NOMO-1 treated with DMSO at 0.1 percent for 48 hours (cell line): ENCODE data around the gene PRKN.
A peak's percentile ranks its signal among the peaks of the same experiment; 100 is the strongest.

Experiments used
- DNase-seq: peaks from one replicate; lab custom pipeline; 2025; ENCODE audit not compliant: unreplicated experiment; lab: John Stamatoyannopoulos, UW

The PRKN gene

DNA sequence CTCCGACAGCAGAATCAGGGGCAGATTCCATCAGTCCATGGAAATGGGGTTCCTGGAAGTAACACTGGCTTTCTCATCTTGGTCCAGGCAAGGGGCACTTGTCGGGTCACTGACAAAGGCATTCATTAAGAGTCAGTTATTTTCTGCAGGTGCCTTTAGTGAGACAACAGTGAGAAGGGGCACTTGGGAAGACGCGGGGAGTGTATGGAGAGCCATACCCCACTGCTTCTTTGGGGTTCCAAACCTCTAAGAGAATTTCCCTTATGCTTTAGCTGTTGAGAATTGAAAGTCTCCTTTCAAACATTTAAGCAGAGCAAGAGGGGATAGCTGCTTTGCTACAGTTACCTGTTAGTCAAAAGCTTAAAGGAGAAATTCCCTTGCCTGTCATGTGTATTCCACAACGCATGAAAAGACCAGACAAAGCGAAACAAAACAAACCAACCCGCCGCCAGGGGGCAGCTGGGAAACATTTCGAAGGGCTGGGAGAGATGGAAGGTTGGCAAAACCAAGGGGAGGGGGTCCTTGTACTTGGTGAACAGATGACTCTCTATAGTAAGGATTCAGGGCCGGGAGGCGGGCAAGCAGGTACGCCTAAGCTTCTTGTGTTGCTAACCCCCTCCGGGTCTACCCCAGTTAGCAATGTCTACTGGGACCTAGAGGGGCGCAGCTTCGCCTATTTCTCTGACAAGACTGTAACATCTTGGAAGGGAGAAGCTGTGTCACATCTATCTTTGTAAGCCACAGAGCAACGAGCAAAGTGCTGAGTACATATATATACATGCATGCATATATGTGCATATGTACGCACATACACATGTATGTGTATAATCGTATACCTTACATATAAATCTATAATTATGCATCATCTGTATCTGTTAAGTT, 978.8 kb downstream of the PRKN start:
- no peak for DNase-seq

DNA sequence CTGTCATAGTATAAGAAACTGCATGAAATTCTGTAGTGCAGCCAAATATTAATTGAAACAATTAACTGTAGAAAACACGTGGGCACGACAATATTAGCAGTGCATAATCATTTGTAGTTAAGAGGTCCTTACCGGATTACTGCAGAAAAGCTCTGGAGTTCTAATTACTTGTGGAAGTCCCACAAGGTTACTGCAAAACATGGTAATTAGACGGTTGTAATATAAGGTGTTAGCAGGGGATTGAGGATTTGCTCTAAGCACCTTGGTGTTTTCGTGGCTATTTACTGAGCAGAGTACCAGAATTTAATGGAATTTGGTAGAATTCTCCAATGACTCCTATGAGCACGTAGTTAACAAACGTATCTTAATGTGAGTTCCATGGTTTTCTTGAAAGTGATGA, 980.1 kb downstream of the PRKN start:
- DNase-seq: no peak

DNA sequence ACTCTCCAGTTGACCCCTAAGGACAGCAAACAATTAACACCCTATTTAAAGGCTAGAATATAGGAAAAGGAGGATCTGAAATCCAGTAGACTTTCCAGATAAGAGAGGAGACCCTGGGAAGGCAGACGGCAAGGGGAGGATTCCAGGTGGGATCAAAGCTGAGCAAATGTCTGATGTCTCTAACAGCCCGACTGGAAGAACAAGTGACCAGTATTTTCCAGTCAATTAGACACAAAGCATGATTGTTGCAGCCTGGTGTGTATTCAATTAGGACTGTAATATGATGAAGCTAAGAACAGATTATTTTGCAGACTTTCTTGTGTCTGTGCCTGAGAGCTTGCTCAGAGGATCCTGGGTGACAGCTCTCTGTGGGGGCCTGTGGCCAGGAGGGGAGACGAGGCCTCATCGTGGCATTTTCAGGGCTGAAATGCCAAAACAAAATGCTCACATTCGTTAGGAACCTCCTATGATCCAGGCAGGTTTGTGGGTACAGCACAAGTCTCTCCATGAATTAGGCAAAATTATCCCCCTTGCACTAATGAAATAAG, 981.9 kb downstream of the PRKN start:
- DNase-seq: no peak

DNA sequence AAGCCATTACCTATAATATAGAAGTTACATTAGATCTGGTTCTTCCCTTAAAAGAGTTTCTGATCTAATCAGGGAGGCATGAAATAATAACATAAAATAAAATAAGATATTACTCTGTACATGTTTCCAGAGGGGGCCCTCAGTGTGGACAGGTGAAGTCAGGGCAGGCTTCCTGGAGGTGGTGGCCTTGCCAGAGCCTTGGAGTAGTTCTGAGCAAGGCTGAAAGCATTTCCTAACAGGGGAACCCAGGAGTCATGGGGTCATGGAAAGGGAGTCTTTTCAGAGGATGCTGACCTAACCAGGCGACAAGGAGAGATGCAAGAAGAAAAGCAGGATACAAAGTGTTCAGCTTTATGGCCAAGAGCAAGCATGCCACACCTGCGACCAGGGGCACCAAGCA, 982.4 kb downstream of the PRKN start:
- DNase-seq: no peak

DNA sequence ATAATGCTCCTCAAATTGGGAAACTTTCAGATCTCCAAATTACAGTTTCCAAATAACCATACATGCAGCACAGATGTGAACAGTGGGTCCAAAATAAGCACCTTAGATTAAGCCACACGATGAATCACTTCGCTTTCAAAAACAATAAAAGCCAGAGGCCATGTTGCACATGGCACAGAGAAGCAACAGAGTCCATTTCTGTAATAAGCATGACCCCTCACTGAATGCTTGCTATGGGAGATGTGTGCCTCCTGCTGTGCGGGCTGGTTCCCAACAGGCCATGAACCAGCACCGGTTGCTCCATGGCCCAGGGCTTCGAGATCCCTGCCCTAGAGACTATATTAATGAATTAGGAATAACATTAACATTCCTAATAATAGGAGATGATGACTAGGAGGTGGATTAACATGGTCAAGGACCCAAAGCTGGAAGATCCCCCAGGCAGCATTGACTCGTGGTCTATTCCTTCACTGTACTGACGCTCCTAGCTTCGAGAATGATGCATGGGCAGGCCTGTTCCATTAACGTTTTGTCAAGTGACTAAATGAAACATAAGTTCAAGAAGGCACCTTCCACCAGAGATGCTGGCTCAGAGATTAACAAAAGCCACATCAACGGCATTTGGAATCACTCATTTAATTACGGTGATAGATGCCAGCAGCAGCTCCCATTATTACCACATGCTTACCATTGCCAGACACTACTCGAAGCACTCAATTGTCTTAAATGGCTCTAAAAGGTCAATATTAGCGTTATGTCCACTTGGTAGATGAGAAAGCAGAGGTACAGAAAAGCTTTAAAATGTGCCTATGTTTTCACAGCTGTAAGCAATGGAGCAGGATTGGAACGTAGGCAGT, 983.1 kb downstream of the PRKN start:
- DNase-seq: no peak

DNA sequence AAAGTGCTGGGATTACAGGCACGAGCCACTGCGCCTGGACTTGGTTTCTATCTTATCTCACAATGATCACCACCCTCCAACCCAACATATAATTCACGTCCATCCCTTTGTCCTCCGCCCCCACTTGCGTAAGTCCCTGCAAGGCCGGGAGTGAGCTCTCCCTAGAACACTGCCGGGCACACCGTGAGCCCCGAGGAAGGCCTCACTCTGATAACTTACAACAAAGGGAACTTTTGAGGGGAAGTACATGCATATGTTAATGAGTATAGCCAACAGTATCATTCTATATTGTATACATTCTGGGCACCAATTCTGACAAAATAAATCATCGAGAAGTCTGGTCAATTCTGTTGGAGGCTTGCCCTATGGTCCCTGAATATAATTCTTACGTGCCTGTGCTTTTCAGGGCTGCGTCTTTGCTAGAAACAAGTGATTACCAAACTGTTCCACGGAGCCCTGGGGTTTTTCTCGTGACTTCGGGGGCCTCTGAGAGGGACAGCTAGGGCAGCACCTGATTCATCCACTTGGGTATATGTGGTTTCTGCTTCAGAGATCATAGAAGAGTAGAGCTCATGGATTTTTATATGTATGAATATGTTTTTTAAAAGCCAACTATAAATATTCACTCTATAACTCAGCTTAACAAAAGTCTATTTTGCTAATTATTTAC, 983.9 kb downstream of the PRKN start:
- no peak for DNase-seq

DNA sequence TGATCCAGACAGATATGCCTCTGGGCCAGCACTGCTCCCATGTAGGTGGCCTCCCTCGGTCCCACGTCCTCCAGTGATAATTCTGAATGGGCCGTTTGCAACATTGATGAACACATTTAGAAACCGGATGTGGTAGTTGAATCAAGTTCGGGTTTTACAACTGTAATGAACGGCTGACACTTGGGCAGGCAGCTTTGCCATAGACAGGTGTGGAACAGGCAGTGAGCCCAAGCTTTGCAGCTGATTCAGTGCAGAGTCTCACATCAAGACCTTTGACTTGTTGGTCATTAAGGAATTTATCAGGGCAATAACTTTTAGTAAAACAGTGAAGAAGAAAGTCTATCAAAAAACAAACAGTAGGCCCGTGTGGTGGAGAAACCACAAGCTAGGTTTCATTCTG, 987.1 kb downstream of the PRKN start:
- DNase-seq: no peak

DNA sequence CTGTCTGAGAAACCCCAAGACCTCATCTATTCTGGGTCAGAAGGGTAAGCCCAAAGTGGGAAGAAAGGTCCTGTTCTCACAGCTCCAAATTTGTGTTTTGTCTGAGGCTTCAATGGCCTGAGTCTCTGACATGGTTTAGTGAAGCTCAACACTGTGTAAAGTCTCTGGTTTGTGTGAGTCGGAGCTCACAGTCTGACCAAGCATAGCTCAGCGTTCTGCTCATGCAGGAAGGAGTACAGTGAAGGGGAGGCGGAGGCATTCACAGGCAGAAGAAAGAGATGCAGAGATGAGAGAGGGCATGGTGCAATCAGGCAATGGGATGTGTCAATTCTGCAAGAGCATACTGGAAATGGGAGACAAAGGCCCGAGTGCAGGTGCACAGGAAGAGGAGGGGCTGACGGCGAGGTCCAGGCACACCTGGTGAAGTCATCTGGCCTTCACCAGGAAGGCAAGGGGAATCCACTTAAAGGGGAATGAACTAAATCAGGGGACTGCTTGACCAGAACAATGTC, 990.7 kb downstream of the PRKN start:
- DNase-seq: no peak

DNA sequence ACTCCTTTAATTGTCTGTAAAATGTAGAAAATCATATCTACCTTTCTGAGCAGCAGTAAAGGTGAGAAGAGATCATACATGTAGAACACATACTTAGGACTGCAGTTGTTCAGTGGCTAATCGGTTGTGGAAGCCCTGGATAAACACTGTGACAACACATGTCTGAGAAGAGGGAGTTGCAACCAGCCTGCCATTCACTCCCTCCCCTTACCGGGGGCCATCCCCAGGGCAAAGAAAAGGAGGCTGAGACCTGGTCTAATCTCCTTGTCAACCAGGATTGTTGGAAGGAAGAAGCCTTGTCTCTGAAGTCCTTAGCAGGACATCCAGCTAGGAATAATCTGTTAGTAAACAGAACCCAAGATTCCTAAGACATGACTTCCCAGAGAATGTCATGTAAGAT, 991.2 kb downstream of the PRKN start:
- DNase-seq: no peak

DNA sequence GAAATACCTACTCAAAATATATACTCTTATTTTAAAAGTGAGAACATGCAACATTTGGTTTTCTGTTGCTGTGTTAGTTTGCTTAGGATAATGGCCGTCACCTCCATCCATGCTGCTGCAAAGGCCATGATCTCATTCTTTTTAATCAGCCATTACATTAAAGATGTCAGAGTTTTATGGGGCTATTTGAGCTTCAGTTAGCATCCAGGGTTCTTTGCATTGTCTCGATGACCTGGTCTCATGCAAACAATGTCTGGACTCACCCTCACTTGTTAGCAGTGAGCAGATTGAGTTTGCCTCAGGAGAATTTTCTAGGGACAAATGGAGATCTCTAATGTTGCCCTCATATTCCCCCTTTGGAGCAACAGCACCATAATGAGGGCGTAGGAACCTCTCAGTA, 995.0 kb downstream of the PRKN start:
- DNase-seq: no peak

DNA sequence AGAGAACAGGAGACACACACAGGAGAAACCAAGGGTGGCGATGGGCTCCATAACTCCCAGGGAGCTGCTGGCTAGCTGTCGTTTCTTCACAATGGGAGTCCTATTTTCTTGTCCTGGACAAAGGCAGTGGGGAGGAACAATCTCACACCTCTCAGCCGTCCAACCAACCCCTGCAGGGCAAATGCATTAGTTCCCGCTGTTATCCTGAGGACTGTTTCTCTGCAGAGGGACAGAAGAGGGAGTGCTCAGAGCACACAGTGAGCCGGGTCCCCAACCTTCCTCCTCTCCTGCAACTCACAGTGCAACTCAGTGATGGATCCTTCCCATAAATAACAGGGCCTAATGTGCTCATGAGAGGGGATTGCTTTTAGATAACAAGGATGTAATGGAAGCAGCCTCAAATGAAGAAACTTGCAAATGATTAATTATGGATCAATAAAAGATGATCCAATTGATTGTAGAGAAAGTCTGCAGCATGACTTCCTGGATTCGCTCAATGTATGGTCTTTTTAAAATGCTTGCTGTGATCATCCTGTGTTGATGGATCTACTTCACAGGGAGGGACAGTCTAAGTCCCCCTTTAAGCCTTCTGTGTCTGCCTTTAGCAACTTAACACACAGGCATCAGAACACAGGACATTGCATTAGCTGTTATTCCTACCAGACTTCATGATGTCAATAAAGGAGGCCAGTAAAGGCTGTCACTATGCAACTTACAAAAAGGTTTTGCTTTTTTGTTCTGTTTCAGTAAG, 1000.3 kb downstream of the PRKN start:
- DNase-seq: no peak

DNA sequence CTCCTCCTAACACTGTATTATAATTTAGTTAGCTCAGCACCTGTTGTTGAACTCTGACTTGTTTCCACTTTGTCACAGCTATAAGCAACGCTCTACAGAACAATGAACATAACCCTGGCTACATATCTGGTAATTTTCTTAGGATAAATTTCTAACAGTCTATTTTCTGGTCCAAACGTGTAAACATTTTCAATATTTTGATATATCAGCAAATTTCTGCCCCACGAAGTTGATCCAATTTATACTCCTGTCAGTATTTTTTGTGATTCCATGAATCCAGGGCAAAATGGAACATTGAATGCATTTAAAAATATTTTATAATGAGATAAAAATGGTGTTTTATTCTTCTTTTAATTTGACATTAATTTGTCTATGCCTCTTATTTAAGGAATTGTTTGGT, 1005.2 kb downstream of the PRKN start:
- no peak for DNase-seq

DNA sequence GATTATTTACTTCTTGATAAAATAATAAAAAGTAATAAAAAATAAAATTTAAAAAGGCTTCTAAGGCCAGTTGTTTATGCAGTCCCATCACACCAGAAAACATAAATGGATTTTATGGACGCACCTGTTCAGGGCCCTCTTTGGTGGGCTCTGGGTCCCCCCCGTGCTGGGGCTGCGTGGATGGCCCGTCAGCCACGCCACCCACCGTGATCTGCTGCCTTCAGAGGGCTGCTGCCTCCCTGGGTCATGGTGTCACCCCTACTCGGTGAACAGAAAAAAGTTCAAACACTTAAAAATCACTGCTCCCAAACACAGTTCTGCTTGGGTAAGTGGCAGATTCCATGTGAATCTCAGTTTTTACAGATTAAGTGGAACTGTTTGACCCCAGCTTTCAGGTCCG, 1006.1 kb downstream of the PRKN start:
- DNase-seq: no peak

DNA sequence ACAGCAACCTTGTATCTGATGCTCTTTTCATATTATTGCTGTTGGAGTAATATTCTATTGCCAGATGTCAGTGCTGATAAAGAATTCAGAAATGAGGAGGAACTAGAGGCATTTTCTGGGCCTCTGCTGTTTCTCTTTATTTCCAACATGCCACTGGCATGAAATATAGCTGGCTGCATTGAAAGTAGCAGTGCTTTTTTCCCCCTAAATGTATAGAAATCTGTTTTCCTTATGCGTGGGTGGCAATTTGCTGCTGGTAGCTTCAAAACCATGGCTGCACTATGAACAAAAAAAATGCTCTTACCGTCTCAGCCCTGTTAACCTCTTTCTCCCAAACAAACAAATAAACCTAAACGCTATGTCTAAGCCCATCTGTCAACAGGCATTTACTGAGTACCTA, 1011.4 kb downstream of the PRKN start:
- no peak for DNase-seq

DNA sequence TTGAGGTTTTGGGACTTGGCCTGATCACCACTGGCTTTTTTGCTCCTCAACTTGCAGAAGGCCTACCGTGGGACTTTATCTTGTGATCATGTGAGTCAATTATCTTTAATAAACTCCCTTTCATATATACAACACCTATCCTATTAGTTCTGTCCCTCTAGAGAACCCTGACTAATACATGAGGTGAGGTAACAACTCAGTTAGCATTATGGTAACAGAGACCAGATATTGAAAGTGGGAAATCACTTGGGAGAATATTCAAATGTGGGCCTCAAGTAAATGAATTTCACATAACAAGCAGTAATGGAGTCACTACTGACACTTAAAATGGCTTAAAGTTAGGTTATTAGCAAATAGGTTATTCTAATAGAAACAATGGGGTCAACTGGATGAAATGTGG, 1015.6 kb downstream of the PRKN start:
- no peak for DNase-seq

DNA sequence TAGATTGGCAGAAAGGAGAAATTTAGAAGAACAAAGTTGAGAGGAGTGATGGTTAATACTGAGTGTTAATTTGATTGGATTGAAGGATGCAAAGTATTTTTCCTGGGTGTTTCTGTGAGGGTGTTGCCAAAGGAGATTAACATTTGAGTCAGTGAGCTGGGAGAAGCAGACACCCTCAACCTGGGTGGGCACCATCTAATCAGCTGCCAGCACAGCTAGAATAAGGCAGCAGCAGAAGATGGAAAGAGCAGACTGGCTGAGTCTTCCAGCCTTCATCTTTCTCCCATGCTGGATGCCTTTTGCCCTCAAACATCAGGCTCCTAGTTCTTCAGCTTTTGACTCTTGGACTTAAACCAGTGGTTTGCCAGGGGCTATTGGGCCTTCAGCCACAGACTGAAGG, 1016.1 kb downstream of the PRKN start:
- DNase-seq: no peak

DNA sequence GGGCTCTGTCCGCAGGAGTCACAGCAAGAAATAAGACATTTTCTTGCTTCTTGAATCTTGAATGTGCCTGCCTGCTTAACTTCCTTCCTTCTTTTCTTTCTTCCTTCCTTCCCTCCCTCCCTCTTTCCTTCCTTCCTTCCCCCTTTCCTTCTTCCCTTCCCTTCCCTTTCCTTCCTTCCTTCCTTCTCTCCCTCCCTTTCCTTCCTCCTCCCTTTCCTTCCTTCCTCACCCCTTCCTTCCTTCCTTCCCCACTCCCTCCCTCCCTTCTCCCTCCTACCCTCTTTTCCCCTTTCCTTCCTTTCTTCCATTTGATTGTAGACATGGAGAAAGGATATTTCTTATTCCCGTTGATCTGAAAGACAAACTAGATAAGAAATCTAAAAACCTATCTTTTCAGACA, 1016.9 kb downstream of the PRKN start:
- no peak for DNase-seq

DNA sequence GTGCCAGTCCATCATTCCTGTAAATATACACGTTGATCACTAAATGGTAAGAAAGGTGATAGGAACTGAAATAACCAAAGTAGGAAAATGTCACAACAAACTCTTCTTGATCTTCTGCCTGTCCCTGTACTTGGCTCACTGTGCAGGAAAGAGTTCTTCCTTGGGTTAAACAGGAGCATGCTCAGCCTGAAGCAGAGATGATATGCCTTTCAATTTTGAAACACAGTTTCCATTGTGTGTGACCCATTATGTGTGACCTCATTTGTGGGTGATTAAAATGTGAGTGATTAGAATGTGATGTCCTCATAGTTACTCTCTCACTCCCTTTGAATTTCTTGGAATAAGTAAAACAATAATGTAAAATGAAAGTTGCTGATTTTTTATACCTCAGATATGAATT, 1026.5 kb downstream of the PRKN start:
- no peak for DNase-seq

DNA sequence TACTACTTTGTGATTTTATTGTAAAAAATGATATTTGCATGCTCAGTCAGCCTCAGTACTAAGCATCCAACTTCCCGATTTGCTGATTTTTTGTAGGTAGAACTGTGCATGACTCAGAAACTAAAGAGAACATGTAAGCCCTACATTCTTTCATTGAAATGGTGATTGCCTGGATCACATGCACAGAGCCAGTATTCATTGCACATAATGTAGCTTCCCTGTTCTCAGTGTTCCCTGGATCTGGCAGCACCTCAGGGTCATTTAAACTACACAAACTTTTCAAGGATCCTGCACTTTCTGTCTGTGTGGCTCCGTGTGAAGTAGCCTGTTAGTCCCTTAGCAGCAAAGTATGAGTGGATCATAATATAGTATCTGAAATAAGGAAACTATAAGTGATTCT, 1030.8 kb downstream of the PRKN start:
- no peak for DNase-seq

DNA sequence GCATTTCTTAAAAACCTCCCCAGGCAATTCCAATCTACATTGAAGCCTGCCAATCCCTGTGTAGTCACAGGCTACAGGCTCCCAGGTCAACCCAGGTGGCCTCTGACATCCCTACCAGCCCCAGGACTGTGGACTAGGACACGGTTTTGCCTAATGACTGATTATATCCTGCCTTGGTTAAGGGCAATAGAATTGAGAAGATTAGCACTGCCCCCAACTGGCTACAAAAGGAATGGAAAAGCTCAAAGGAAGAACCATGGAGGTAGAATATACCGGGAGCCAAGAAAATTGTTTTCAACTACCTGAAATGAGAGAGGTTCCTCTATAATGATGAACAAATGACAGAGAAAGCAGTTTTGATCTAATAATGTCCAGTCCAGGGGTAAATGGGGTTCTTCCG, 1032.6 kb downstream of the PRKN start:
- peak; percentile 3 for DNase-seq

DNA sequence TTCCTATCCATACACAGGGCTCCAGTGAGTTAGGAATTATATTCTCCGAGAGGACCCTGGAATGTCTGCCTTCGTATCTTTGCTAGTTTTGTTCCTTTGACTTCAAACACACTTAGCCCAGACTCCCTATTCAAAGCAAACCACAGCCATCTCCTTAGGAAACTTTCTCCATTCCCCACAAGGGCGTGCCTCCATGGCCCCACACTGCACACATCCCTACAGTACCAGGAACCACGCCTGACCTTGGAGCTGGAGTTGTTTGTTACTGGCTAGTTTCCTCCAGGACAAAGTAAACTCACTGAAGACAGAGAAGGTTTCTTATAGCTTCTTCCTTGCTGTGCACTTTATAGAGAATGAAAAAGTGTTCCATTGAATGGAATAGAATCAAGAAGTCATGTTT, 1040.9 kb downstream of the PRKN start:
- DNase-seq: no peak
